SH-SY5Y (cell line): Measurements from ENCODE around the gene GRM8.

ENCODE experiments used
- GATA2 ChIP-seq: IDR thresholded peaks from 2 replicates; pipeline ENCODE4 v1.6.1; 2011; ENCODE audit warnings: mild to moderate bottlenecking, low read depth, low read length
- GATA3 ChIP-seq: IDR thresholded peaks from 2 replicates; pipeline ENCODE4 v1.6.1; 2011; ENCODE audit warnings: low read depth, mild to moderate bottlenecking, low read length, moderate library complexity

GRCh38 chr7:126690848-126691751 is 561.6 kb downstream of the GRM8 start:
- TF ChIP-seq GATA2 (no peak), GATA3 (no peak)
